GM12875 (cell line): ENCODE measurements around the gene PSORS1C1.
"Not testable (repeated sequence)": the region's sequence is repeated elsewhere in the genome, so short reads cannot be mapped to it uniquely, and the experiment has no call there.

Source experiments
- H3K4me3 ChIP-seq: one replicate; pipeline ENCODE4 v1.5.1; 2011; ENCODE audit warnings: low read depth, low read length, control low read depth
- TF ChIP-seq, protein P1 (sequence below): IDR thresholded peaks from 2 replicates; pipeline ENCODE4 v1.5.1; 2011; ENCODE audit warnings: low read depth, mild to moderate bottlenecking, control low read depth, inconsistent platforms, low read length, moderate library complexity, borderline replicate concordance; ENCODE audit not compliant: insufficient read depth

Gene PSORS1C1

DNA sequence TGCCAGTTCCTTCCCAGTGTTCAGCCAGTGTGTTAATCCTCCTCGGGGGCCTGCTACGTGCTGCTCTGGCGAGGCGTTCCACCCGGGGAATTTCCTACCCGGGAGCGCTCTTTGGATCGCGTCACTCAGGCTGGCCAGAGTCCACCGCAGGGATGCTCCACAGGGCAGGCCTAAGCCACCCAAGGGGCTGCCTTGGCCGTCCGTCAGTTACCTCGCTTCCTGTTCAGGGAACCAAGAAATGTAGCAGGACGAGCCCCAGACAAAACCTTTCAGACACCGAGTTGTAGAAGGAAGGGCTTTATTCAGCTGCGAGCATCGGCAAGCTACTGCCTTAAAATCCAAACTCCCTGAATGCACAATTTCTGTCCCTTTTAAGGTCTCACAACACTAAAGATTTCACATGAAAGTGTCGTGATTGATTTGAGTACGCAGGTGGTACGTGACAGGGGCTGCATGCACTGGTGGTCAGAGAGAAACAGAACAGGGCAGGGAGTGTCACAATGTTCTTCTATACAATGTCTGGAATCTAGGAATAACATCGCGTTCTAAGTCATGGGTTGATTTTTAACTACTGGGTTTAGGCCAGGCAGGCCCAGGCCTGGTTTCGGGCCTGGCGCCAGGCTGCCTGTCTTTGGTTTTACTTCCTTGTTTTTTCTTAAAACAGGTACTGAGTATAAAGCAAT lies 71.6 kb downstream of the PSORS1C1 start:
- TF ChIP-seq, protein P1, sequence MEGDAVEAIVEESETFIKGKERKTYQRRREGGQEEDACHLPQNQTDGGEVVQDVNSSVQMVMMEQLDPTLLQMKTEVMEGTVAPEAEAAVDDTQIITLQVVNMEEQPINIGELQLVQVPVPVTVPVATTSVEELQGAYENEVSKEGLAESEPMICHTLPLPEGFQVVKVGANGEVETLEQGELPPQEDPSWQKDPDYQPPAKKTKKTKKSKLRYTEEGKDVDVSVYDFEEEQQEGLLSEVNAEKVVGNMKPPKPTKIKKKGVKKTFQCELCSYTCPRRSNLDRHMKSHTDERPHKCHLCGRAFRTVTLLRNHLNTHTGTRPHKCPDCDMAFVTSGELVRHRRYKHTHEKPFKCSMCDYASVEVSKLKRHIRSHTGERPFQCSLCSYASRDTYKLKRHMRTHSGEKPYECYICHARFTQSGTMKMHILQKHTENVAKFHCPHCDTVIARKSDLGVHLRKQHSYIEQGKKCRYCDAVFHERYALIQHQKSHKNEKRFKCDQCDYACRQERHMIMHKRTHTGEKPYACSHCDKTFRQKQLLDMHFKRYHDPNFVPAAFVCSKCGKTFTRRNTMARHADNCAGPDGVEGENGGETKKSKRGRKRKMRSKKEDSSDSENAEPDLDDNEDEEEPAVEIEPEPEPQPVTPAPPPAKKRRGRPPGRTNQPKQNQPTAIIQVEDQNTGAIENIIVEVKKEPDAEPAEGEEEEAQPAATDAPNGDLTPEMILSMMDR, result no peak
- no peak overlapping the region for H3K4me3 ChIP-seq

DNA sequence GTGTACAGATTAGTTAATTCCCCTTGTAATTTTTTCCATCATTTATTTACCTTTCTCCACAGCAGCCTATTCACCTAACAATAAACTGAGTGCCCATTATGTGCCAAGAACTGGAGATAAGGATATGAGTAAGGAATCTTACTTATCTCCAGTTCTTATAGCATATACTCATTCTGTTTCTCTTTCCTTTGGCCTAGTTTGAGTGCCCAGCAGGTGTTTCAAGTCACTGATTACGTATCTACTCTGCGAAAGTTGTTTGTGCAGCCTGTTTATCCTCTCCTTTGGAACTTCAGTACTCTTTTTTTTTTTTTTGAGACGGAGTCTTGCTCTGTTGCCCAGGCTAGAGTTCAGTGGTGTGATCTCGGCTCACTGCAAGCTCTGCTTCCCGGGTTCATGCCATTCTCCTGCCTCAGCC lies 73.2 kb downstream of the PSORS1C1 start:
- no peak overlapping the region for H3K4me3 ChIP-seq
- TF ChIP-seq, protein P1, result no peak

DNA sequence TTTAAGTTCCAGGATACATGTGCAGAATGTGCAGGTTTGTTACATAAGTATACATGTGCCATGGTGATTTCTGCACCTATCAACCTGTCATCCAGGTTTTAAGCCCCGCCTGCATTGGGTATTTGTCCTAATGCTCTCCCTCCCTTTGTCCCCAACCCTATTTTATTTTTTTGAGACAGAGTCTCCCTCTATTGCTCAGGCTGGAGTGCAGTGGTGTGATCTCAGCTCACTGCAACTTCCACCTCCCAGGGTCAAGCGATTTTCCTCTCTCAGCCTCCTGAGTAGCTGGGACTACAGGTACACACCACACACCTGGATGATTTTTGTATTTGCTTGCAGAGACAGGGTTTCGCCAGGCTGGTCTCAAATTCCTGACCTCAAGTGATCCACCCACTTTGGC lies 74.6 kb downstream of the PSORS1C1 start:
- H3K4me3 ChIP-seq, result not testable (repeated sequence)
